ENCODE measurements around the gene WNT3. TPM values are rescaled to one million over a fixed set of nuclear protein-coding genes. Genes with fewer than 3 reads are reported as not detected.

WNT3 gene
- total and polyA plus RNA-seq, 5 donors = 0.79 to 2.5 (median 1.0) TPM

DNA sequence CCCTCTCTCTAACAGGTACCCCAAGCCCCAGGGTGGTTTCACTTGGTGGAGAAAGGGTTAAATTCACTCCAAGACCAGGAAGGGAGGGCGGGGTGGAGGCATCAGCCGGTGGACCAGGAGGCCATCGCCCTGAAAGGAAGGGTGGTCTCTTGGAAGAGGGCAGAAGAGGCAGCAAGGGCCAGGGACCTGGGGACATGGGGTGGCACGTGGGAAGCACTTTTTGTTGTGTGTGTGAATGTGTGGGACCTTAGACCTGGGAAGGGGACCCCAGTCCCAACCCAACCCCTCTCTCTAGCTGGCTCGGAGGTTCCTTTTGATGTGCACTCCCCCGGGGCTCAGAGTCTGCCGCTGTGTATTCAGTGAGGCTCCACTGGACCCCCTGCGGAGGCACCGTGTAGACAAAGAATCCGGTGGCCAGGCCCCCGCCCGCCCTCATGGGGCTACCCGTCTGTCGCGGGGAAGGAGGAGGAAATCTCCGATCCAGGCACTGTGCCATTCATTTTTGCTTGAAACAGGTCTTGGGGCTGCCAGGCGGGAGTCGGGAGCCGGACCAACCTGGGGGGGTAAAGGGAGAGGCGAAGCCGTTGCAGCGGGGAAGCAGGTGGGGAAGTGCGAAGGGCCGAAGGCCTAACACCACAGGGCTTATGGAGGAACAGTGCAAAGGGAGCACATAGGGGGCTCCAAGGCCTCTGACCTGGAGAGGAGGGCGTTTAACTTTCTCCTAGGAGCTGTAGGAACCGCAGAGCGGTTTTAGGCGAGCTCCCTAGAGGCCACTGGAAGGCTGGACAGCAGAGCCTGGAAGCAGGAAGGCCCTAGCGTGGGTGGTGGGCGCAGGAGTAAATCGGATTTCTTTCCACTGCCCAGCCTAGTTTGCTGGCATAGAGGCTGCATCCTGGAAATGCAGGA, 3.2 kb upstream of the WNT3 start:
- no peak overlapping the region for H3K4me3 ChIP-seq (ENCODE audit: low read length)
- H3K9me3 ChIP-seq (ENCODE audit: control insufficient read depth, low read length) = no peaks in the 10 kb centered on the region
- 13% methylated on average over 31 of the region's 31 CpGs for WGBS
- no peak for DNase-seq
- intact Hi-C loops (cut with DNase I) = no loop called here
- ATAC-seq = no peak
- H3K27me3 ChIP-seq (ENCODE audit: control insufficient read depth, insufficient read depth) = no peaks in the 10 kb centered on the region
- no peak overlapping the region for H3K27ac ChIP-seq (ENCODE audit: low read length)
- no peaks in the 10 kb centered on the region for H3K4me1 ChIP-seq (ENCODE audit: control insufficient read depth, insufficient read depth, low read length)

DNA sequence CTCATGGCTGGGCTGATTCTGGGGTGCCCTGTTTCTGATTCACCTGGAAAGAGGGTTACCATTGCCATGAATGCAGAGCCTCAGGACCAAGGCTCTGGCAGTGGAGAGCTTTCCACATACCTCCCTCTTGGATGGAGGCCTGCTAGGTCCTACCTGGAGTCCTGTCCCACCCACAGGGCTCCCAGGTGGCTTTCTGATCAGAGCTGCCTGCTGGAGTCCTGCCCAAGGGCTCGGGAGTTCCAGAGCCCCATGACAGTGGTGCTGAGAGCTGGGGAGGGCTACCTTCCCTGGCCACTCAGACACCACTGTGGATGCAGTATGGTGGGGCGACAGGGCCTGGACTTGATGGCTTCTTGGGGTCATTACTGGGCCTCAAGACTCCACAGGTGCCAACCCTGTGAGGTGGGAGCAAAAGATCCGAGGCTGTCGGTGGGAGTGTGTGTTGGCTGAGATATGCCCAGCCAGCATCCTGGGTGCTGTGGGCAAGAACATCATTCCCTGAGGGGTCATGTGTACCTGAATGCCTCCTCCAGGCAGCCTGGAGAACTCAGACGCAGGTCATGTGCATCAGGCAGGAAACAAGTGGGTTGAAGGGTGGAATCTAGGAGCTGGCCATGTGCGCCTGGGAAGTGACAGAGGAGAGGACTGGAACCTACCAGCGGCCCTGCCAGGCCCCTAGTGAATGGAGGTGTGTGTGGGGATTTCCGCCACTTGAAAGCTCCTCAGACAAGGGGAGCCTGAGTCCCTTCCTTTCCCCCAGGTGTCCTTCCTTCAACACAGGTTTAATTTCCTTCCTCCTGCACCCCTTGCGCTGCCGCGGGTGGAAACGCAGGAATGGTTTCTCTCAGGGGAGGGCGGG, 2.3 kb upstream of the WNT3 start:
- WGBS = 36% methylated on average over 13 of the region's 13 CpGs
- no peak overlapping the region for H3K27ac ChIP-seq (ENCODE audit: low read length)
- intact Hi-C loops (cut with DNase I) = no loop called here
- ATAC-seq = no peak
- H3K4me1 ChIP-seq (ENCODE audit: control insufficient read depth, insufficient read depth, low read length) = no peaks in the 10 kb centered on the region
- H3K4me3 ChIP-seq (ENCODE audit: low read length) = no peak overlapping the region
- H3K9me3 ChIP-seq (ENCODE audit: control insufficient read depth, low read length) = no peaks in the 10 kb centered on the region
- no peaks in the 10 kb centered on the region for H3K27me3 ChIP-seq (ENCODE audit: control insufficient read depth, insufficient read depth)
- no peak for DNase-seq

GRCh38 chr17:46819906-46820351, 1.4 kb upstream of the WNT3 start:
- H3K27ac ChIP-seq (ENCODE audit: low read length) = no peak overlapping the region
- no peaks in the 10 kb centered on the region for H3K4me1 ChIP-seq (ENCODE audit: control insufficient read depth, insufficient read depth, low read length)
- 15% methylated on average over 24 of the region's 24 CpGs for WGBS
- intact Hi-C loops (cut with DNase I) = no loop called here
- no peak overlapping the region for H3K4me3 ChIP-seq (ENCODE audit: low read length)
- no peaks in the 10 kb centered on the region for H3K27me3 ChIP-seq (ENCODE audit: control insufficient read depth, insufficient read depth)
- no peaks in the 10 kb centered on the region for H3K9me3 ChIP-seq (ENCODE audit: control insufficient read depth, low read length)
- peak in 1 of 3 donors; percentile 44 for DNase-seq
- peak in 1 of 2 donors; percentile 5 for ATAC-seq

- peak in 2 of 3 donors; percentile 48 to 58 for DNase-seq
- no peaks in the 10 kb centered on the region for H3K9me3 ChIP-seq (ENCODE audit: control insufficient read depth, low read length)
- no peaks in the 10 kb centered on the region for H3K27me3 ChIP-seq (ENCODE audit: control insufficient read depth, insufficient read depth)
- no peak overlapping the region for H3K27ac ChIP-seq (ENCODE audit: low read length)
- no peaks in the 10 kb centered on the region for H3K4me1 ChIP-seq (ENCODE audit: control insufficient read depth, insufficient read depth, low read length)
- H3K4me3 ChIP-seq (ENCODE audit: low read length) = peak overlapping the region; percentile 49
- peak in 1 of 2 donors; percentile 13 for ATAC-seq
- intact Hi-C loops (cut with DNase I) = no loop called here
- 3% methylated on average over 72 of the region's 72 CpGs for WGBS
Observed at GRCh38 chr17:46818929-46819859, 702 bp upstream of the WNT3 start.

GRCh38 chr17:46817901-46818209, 637 bp downstream of the WNT3 start:
- ATAC-seq = no peak
- intact Hi-C loops (cut with DNase I) = no loop called here
- H3K27me3 ChIP-seq (ENCODE audit: control insufficient read depth, insufficient read depth) = no peaks in the 10 kb centered on the region

DNA sequence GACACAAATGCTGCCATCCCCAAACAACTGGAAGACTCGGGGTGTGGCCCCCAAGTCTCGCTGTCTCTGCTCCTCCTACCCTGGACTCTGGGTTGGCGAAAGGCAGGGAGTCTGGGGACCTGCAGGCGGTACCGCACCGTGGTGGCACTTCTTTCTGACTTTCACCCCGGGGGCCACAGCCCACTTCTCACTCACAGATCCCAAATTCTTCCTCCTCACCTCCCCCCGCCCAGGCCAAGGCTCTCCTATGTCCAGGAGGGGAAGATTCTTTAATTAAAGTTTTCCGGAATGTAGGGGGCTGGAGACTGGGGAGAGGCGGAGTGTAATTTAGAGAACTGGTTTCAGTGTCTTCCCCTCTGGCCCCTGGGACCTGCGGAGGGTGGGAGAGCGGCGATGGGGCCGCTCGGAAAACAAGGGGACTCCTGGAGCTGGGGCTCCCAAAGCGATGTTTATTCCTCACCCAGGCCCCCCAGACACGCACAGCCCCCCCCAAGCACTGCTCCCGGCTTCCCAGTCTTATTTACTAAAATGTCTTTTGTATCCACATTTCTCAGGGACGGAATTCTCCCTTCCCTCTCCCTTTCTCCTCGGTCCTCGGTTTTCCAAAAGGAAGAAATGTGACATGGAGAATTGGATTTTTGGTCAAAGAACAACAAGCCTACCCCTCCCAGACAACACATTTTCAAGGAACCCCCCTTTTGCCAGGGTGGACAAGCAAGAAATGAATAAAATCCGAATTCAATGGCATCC, 1.2 kb downstream of the WNT3 start:
- WGBS = 13% methylated on average over 22 of the region's 22 CpGs
- no peak overlapping the region for H3K4me3 ChIP-seq (ENCODE audit: low read length)
- H3K9me3 ChIP-seq (ENCODE audit: control insufficient read depth, low read length) = no peaks in the 10 kb centered on the region
- no peaks in the 10 kb centered on the region for H3K4me1 ChIP-seq (ENCODE audit: control insufficient read depth, insufficient read depth, low read length)
- ATAC-seq = no peak
- peak in 1 of 3 donors; percentile 28 for DNase-seq
- no peaks in the 10 kb centered on the region for H3K27me3 ChIP-seq (ENCODE audit: control insufficient read depth, insufficient read depth)
- H3K27ac ChIP-seq (ENCODE audit: low read length) = no peak overlapping the region
- intact Hi-C loops (cut with DNase I) = no loop called here

More at GRCh38 chr17:46817901-46818209, 637 bp downstream of the WNT3 start:
- Histone ChIP-seq H3K27ac (ENCODE audit: low read length) (no peak overlapping the region), H3K4me3 (ENCODE audit: low read length) (no peak overlapping the region), H3K9me3 (ENCODE audit: control insufficient read depth, low read length) (no peaks in the 10 kb centered on the region), H3K4me1 (ENCODE audit: control insufficient read depth, insufficient read depth, low read length) (no peaks in the 10 kb centered on the region)
- WGBS = 12% methylated on average over 5 of the region's 5 CpGs
- no peak for DNase-seq

DNA sequence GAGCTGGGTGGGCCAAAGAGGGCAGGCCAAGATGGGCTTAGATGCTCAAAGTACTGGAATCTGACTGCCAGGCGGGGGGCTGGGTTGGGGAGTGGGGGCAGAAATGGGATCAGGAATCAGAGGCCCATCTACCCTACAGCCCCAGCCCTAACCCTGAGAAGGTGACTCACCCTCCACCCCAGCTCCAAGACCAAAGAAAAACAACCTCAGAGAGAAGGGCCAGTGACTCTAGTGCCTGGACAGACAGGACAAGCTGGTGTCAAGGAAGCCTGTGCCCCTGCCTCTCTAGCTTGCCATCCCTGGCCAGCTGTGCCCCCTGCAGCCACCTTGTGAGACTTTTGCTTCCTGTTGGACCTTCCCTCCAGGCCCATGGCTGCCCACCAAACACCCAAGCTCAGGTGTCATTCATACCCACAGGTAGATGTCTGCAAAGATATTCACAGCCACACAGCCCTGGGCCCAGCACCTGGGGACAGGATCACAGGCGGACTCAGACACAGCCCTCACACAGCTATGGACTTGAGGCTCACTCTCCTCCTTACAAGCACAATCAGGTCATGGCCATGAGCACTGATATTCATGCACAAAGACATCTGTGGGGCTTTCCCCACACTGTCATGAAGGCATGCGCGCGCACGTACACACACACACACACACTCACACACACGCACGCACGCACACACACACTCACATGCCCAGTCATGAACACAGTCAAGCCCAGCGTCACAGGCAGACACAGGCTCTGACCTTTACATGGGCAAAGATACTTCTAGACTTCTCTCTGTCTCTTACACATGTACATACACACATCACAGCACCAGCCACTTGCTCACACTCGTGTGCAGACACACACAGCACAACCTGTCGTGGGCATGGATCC, 2.8 kb downstream of the WNT3 start:
- Histone ChIP-seq H3K27me3 (ENCODE audit: control insufficient read depth, insufficient read depth) (no peaks in the 10 kb centered on the region), H3K27ac (ENCODE audit: low read length) (no peak overlapping the region), H3K4me1 (ENCODE audit: control insufficient read depth, insufficient read depth, low read length) (no peaks in the 10 kb centered on the region), H3K9me3 (ENCODE audit: control insufficient read depth, low read length) (no peaks in the 10 kb centered on the region), H3K4me3 (ENCODE audit: low read length) (no peak overlapping the region)
- intact Hi-C loops (cut with DNase I) = no loop called here
- no peak for ATAC-seq
- DNase-seq = peak in 1 of 3 donors; percentile 12
- 83% methylated on average over 12 of the region's 12 CpGs for WGBS

GRCh38 chr17:46814446-46814845, 4.0 kb downstream of the WNT3 start:
- DNase-seq (no peak), ATAC-seq (no peak)
- WGBS = 43% methylated on average over 7 of the region's 7 CpGs
- Histone ChIP-seq H3K27ac (ENCODE audit: low read length) (no peak overlapping the region), H3K9me3 (ENCODE audit: control insufficient read depth, low read length) (no peaks in the 10 kb centered on the region), H3K4me1 (ENCODE audit: control insufficient read depth, insufficient read depth, low read length) (no peaks in the 10 kb centered on the region), H3K4me3 (ENCODE audit: low read length) (no peak overlapping the region), H3K27me3 (ENCODE audit: control insufficient read depth, insufficient read depth) (no peaks in the 10 kb centered on the region)
- intact Hi-C loops (cut with DNase I) = no loop called here

GRCh38 chr17:46813920-46814319, 4.6 kb downstream of the WNT3 start:
- Histone ChIP-seq H3K4me3 (ENCODE audit: low read length) (no peak overlapping the region), H3K4me1 (ENCODE audit: control insufficient read depth, insufficient read depth, low read length) (no peaks in the 10 kb centered on the region), H3K27ac (ENCODE audit: low read length) (no peak overlapping the region), H3K9me3 (ENCODE audit: control insufficient read depth, low read length) (no peaks in the 10 kb centered on the region), H3K27me3 (ENCODE audit: control insufficient read depth, insufficient read depth) (no peaks in the 10 kb centered on the region)
- ATAC-seq = no peak
- DNase-seq = peak in 1 of 3 donors; percentile 19
- intact Hi-C loops (cut with DNase I) = no loop called here
- 63% methylated on average over 3 of the region's 3 CpGs for WGBS
